Measurements from ENCODE around the gene ATP6V1G3.

Gene ATP6V1G3

DNA sequence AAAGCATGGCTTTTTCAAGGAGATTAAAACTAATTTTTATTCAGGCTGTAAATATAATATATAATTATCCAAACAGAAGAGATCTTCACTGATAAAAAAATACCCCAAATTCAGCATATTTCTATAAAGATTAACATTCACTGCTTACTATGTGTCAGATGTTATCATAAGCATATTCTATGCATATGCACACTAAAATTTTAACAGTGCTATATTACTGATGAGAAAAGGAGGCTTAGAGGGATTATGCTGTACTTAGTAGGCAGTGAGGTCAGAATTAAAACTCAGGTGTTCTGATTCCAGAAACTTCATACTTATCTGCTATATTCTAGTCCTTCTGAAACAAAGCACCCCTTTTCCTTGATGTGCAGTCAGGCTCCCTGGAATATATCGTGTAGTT lies 33.8 kb upstream of the ATP6V1G3 start:
- no peak overlapping the region for H3K4me3 ChIP-seq (ENCODE audit: low read depth, low read length)
- TF ChIP-seq, protein P1, sequence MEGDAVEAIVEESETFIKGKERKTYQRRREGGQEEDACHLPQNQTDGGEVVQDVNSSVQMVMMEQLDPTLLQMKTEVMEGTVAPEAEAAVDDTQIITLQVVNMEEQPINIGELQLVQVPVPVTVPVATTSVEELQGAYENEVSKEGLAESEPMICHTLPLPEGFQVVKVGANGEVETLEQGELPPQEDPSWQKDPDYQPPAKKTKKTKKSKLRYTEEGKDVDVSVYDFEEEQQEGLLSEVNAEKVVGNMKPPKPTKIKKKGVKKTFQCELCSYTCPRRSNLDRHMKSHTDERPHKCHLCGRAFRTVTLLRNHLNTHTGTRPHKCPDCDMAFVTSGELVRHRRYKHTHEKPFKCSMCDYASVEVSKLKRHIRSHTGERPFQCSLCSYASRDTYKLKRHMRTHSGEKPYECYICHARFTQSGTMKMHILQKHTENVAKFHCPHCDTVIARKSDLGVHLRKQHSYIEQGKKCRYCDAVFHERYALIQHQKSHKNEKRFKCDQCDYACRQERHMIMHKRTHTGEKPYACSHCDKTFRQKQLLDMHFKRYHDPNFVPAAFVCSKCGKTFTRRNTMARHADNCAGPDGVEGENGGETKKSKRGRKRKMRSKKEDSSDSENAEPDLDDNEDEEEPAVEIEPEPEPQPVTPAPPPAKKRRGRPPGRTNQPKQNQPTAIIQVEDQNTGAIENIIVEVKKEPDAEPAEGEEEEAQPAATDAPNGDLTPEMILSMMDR (IDR thresholded peaks at IDR 0.05; ENCODE audit: low read depth, low read length) = no peak

DNA sequence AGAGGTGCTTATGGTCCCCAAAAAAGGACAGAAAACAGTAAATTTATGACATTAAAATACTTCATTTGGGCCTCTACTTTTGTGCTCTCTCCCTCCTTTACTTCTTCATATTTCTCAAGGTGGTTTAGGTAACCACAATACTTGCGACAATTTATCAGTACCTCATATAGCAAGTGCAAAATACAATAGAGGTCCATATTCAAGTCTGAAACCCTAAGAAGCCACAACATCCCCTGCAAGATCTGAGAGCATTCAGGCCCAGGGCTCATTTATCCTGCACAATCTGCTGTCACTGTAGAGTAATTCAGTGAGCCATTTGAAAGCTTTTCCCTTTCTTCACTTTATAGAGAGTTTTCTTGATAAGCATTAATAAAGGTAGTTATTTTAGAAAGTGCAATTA lies 24.2 kb upstream of the ATP6V1G3 start:
- TF ChIP-seq, protein P1 (IDR thresholded peaks at IDR 0.05; ENCODE audit: low read depth, low read length) = no peak

DNA sequence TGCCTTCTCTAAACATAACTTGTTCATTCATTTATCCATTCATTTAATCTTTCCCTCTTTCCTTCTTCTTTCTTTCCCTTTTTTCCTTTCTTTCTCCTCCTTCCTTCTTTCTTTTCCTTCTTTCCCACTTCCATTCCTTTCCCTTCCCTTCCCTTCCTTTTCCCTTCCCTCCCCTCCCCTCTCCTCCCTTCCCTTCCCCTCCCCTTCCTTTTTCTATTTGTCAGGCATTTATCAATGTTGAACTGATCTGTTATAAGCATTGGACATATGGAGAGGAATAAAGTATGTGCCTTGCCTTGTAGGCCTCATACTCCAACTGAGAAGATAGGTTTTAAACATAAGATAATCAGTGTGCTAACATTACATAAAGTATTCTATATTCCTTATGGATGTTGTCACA lies 23.7 kb upstream of the ATP6V1G3 start:
- TF ChIP-seq, protein P1 (IDR thresholded peaks at IDR 0.05; ENCODE audit: low read depth, low read length) = no peak
- no peak overlapping the region for H3K4me3 ChIP-seq (ENCODE audit: low read depth, low read length)

More for the DNA sequence above, 24.2 kb upstream of the ATP6V1G3 start:
- H3K4me3 ChIP-seq (ENCODE audit: low read depth, low read length) = no peak overlapping the region

DNA sequence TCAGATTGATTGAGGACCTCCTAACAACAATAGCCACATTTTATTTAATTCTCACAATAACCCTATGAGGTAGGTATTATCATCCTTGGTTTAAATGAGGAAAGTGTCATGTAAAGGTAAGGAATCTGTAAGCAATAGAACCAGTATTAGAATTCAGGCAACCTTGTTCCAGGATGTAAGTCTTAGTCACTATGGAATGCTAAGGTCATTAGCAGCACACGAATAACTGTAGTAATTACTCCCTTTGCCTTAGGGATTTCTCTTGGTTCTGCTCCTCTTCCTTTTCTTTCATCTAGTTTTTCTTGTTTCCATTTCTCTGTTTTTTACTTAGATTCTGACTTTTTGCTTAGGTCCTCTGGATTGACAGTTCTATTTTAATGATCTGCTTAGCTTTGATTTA lies 23.1 kb upstream of the ATP6V1G3 start:
- H3K4me3 ChIP-seq (ENCODE audit: low read depth, low read length) = no peak overlapping the region
- TF ChIP-seq, protein P1 (IDR thresholded peaks at IDR 0.05; ENCODE audit: low read depth, low read length) = no peak

DNA sequence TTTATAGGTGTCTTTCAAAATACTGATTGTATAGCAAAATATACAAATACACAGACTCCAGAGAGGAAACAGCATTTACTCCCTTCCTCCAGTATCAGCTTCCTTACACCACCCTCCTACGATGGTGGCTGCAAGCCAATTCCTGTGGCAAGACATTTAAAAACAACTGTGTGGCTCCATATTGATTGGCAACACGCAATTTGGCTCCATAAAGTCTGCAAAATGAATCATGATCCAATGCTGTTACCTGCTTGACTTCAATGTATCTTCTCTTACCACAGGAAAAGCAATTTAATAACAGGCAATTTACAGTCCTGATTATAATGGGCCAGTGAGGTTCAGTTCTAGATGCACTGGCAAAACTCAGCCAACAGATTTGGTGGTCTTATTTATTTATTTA lies 19.7 kb upstream of the ATP6V1G3 start:
- TF ChIP-seq, protein P1 (IDR thresholded peaks at IDR 0.05; ENCODE audit: low read depth, low read length) = no peak
- no peak overlapping the region for H3K4me3 ChIP-seq (ENCODE audit: low read depth, low read length)

DNA sequence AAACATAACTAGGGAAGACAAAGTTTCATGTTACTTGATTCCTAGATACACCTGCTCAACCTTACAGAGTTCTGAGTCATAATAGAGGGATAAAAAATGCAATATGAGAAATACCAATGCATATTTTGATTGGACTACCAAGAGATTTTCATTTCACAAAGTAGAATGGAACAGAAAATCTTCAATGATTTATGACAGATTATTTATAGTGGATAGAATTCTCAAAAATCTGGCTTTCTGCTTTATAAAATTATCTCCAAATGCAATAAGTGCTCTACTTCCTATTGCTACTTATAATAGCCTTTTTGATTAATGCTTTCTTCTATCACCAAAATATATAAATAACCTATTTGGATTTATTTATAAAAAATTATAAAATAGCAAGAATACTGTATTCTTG lies 18.9 kb upstream of the ATP6V1G3 start:
- TF ChIP-seq, protein P1 (IDR thresholded peaks at IDR 0.05; ENCODE audit: low read depth, low read length) = no peak

DNA sequence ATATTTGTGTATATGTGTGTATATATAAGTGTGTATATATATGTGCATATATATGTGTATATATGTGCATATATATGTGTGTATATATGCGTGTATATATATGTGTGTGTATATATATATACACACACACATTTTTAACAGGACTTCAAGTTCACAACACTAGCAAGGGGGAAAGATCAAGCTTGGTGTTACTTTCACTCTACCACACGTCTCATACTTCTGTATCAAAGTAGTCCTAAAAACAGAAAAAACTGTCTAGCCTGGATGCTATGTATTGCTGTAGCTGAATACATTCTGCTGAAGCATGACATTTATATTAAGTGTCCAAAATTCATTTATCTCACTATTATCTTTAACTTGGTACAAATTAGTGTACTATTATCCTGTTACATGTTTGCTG lies 17.9 kb upstream of the ATP6V1G3 start:
- TF ChIP-seq, protein P1 (IDR thresholded peaks at IDR 0.05; ENCODE audit: low read depth, low read length) = no peak
- H3K4me3 ChIP-seq (ENCODE audit: low read depth, low read length) = no peak overlapping the region

More for the DNA sequence above, 18.9 kb upstream of the ATP6V1G3 start:
- no peak overlapping the region for H3K4me3 ChIP-seq (ENCODE audit: low read depth, low read length)
